HL-60 (cell line): ENCODE results near the gene NPAS2.

Experiments
- DNase-seq, 2 experiments: peaks; one replicate each; pipeline ENCODE4 v3.0.0-alpha.2; 2010 to 2020; ENCODE audit warnings: low read depth in 1 of 2, low spot score in 1 of 2
- H3K27ac ChIP-seq: fragments of 250-450 bp; sonication (Bioruptor Pico); replicated peaks from 2 replicates; pipeline ENCODE4 v1.5.1; 2020; ENCODE audit warnings: mild to moderate bottlenecking, moderate library complexity
- H3K27me3 ChIP-seq: fragments of 250-450 bp; sonication (Bioruptor Pico); 2 replicates; pipeline ENCODE4 v1.5.1; 2021; ENCODE audit warnings: mild to moderate bottlenecking, moderate library complexity; ENCODE audit not compliant: insufficient read depth, poor library complexity, severe bottlenecking
- H3K4me3 ChIP-seq: replicated peaks from 2 replicates; pipeline ENCODE4 v1.5.1; 2011; ENCODE audit warnings: mild to moderate bottlenecking, control low read depth, low read length; ENCODE audit not compliant: insufficient read depth
- GABPA ChIP-seq: IDR thresholded peaks from 2 replicates; pipeline ENCODE4 v1.6.1; 2012; ENCODE audit warnings: low read depth
- POLR2AphosphoS5 ChIP-seq: IDR thresholded peaks from 2 replicates; pipeline ENCODE4 v1.6.1; 2012; ENCODE audit warnings: low read depth
- SPI1 ChIP-seq: IDR thresholded peaks from 2 replicates; pipeline ENCODE4 v1.6.1; 2012; ENCODE audit warnings: low read depth, mild to moderate bottlenecking, borderline replicate concordance
- TF ChIP-seq, protein P1 (sequence below): IDR thresholded peaks from 2 replicates; pipeline ENCODE4 v1.6.1; 2012; ENCODE audit warnings: low read depth; ENCODE audit not compliant: insufficient replicate concordance
- TF ChIP-seq, protein P2 (sequence below): IDR thresholded peaks from one replicate; pipeline ENCODE4 v1.5.1; 2011; ENCODE audit warnings: low read length, control low read depth, inconsistent platforms; ENCODE audit not compliant: insufficient read depth

The NPAS2 gene

DNA sequence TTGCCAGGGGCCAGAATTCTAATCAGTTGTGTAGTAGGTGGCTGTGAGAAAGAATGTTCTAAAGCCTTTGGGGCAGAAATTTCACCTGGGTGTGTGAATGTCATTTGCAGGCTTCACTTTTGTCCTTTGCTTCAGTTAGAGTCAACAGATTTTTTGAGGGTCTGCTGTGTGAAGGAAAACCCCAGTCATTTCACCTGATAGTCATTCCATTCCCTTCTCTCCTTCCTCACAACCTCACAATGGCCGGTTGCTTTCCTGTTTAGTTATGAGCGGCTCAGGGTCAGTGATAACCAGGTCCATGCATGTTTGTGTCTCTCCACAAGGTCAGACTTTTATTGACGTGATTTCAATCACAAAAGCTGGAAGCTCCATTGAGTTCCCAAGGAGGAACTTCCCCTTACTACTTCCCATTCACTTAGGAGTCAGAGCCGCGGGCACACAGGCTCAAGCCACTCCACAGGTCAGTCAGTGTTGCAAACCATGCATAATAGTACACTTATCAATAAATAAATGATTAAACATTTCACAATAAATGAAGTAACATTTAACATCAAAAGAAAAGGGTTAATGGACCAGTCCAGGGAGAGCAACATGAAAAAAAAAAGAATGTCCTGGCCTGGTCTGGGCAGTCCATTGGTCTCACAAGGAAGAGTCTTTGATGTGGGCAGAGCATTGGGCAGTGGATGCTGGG is 74.3 kb downstream of the NPAS2 start:
- Histone ChIP-seq H3K27ac (no peak overlapping the region), H3K27me3 (no peaks in the 10 kb centered on the region), H3K4me3 (no peak overlapping the region)
- no peak for DNase-seq
- TF ChIP-seq, protein P1, sequence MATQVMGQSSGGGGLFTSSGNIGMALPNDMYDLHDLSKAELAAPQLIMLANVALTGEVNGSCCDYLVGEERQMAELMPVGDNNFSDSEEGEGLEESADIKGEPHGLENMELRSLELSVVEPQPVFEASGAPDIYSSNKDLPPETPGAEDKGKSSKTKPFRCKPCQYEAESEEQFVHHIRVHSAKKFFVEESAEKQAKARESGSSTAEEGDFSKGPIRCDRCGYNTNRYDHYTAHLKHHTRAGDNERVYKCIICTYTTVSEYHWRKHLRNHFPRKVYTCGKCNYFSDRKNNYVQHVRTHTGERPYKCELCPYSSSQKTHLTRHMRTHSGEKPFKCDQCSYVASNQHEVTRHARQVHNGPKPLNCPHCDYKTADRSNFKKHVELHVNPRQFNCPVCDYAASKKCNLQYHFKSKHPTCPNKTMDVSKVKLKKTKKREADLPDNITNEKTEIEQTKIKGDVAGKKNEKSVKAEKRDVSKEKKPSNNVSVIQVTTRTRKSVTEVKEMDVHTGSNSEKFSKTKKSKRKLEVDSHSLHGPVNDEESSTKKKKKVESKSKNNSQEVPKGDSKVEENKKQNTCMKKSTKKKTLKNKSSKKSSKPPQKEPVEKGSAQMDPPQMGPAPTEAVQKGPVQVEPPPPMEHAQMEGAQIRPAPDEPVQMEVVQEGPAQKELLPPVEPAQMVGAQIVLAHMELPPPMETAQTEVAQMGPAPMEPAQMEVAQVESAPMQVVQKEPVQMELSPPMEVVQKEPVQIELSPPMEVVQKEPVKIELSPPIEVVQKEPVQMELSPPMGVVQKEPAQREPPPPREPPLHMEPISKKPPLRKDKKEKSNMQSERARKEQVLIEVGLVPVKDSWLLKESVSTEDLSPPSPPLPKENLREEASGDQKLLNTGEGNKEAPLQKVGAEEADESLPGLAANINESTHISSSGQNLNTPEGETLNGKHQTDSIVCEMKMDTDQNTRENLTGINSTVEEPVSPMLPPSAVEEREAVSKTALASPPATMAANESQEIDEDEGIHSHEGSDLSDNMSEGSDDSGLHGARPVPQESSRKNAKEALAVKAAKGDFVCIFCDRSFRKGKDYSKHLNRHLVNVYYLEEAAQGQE: no peak
- TF ChIP-seq, protein P2, sequence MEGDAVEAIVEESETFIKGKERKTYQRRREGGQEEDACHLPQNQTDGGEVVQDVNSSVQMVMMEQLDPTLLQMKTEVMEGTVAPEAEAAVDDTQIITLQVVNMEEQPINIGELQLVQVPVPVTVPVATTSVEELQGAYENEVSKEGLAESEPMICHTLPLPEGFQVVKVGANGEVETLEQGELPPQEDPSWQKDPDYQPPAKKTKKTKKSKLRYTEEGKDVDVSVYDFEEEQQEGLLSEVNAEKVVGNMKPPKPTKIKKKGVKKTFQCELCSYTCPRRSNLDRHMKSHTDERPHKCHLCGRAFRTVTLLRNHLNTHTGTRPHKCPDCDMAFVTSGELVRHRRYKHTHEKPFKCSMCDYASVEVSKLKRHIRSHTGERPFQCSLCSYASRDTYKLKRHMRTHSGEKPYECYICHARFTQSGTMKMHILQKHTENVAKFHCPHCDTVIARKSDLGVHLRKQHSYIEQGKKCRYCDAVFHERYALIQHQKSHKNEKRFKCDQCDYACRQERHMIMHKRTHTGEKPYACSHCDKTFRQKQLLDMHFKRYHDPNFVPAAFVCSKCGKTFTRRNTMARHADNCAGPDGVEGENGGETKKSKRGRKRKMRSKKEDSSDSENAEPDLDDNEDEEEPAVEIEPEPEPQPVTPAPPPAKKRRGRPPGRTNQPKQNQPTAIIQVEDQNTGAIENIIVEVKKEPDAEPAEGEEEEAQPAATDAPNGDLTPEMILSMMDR: no peak
- TF ChIP-seq GABPA: no peak
- TF ChIP-seq POLR2AphosphoS5: no peak
- no peak for TF ChIP-seq SPI1

DNA sequence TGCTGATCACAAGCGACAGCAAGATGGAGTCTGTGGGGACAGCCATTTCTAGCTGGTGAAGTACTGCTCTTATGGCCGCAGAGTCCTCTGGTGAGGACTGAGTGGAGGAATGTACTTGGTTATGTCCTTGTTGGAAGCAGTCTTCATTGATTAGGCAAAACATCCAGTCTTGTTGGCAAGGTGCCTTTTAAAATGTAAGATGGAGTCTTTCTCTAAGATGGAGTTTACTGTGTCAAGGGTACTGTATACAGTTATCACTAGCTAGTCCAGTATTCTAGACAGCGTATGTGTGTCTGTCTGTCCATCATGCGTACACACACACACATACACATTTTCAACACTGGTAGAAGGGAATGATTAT is 74.8 kb downstream of the NPAS2 start:
- Histone ChIP-seq H3K4me3 (no peak overlapping the region), H3K27me3 (no peaks in the 10 kb centered on the region), H3K27ac (no peak overlapping the region)
- DNase-seq: no peak
- TF ChIP-seq SPI1 (no peak), GABPA (no peak), POLR2AphosphoS5 (no peak)
- TF ChIP-seq, protein P1: no peak
- TF ChIP-seq, protein P2: no peak

DNA sequence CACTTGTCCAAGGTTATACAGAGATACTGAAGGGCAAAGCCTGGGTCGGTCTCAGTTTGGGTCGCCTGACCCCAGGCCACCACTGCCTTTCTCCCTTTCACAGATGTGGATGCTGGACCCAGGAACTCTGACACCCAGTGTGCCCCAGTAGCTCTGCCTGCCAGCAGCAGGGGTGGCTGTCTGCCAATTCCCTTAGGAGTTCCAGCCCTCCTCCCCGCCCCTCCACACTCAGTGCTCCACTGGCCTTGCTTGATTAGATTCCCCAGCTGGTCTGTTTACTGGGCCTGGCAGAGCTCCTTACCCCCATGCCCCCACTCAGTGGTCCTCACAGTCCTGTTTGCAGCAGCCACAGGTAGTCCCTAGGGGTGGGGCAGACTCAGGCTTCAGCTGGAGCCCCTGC is 75.5 kb downstream of the NPAS2 start:
- TF ChIP-seq POLR2AphosphoS5 (no peak), GABPA (no peak), SPI1 (no peak)
- TF ChIP-seq, protein P1: no peak
- TF ChIP-seq, protein P2: no peak
- Histone ChIP-seq H3K27me3 (no peaks in the 10 kb centered on the region), H3K4me3 (no peak overlapping the region), H3K27ac (no peak overlapping the region)
- DNase-seq: no peak
